Breast epithelium (tissue), 4 donors: ENCODE measurements around the gene SHANK3. TPM values are rescaled to one million over a fixed set of nuclear protein-coding genes. Genes with fewer than 3 reads are reported as not detected.

Experiments
- DNase-seq, 2 donors: peaks; one replicate each; pipeline ENCODE4 v3.0.0-alpha.2; 2019; ENCODE audit warnings: low spot score in 2 of 2
- H3K27ac ChIP-seq, 2 donors: fragments of 200-600 bp; sonication (generic) in 1 of 2; one replicate each; pipeline ENCODE4 v1.5.1; 2016 to 2019; ENCODE audit warnings: mild to moderate bottlenecking in 1 of 2
- H3K27me3 ChIP-seq, 2 donors: fragments of 200-600 bp; sonication (generic) in 1 of 2; one replicate each; pipeline versions ENCODE4 v1.5.1 to v1.6.0; 2017 to 2019; ENCODE audit warnings: control low read depth in 1 of 2, mild to moderate bottlenecking in 1 of 2
- H3K36me3 ChIP-seq: fragments of 200-600 bp; one replicate; pipeline ENCODE4 v1.5.1; 2019
- H3K4me1 ChIP-seq, 2 donors: fragments of 200-600 bp; sonication (generic); one replicate each; pipeline ENCODE4 v1.5.1; 2016 to 2019; ENCODE audit warnings: control low read depth in 1 of 2
- H3K4me3 ChIP-seq, 3 donors: fragments of 200-600 bp; sonication (generic); 1 replicate in 2 of 3; 2 replicates in 1 of 3; pipeline ENCODE4 v1.5.1; 2016 to 2019; ENCODE audit warnings: mild to moderate bottlenecking in 3 of 3, moderate library complexity in 2 of 3
- H3K9me3 ChIP-seq, 2 donors: fragments of 200-600 bp; sonication (generic) in 1 of 2; one replicate each; pipeline ENCODE4 v1.5.1; 2016 to 2019; ENCODE audit warnings: control low read depth in 1 of 2
- CTCF ChIP-seq, 3 donors: fragments of 450-650 bp; IDR thresholded peaks; one replicate each; pipeline ENCODE4 v1.5.1; 2016 to 2017; ENCODE audit warnings: antibody characterized with exemption in 3 of 3, mild to moderate bottlenecking in 3 of 3, moderate library complexity in 3 of 3
- POLR2A ChIP-seq: fragments of 450-650 bp; IDR thresholded peaks from one replicate; pipeline ENCODE4 v1.6.1; 2016; ENCODE audit warnings: antibody characterized with exemption, mild to moderate bottlenecking, moderate library complexity
- POLR2AphosphoS5 ChIP-seq, 3 donors: sonication (generic); formaldehyde crosslinking; IDR thresholded peaks; one replicate each; pipeline ENCODE4 v1.6.1; 2017; ENCODE audit warnings: antibody characterized with exemption in 3 of 3
- intact Hi-C: fragments of 100-400 bp; cut with DNase I; formaldehyde crosslinking; loops from one replicate; pipeline ENCODE4 v1.15.1; 2023; ENCODE audit warnings: low total_unique reads
- total RNA-seq, 3 donors: library from RNA; depleted of rRNA; stranded (reverse); fragments of >200 nt; gene quantifications; one replicate each; pipeline ENCODE4 v1.1.0, GENCODE V29; 2016

Gene SHANK3
- total RNA-seq, 3 donors from 2014 or later = 4.8 to 28.8 (median 5.9) TPM

- DNase-seq = no peak
Observed at GRCh38 chr22:50710886-50711285, 38.3 kb downstream of the SHANK3 start.

GRCh38 chr22:50711446-50712340 is 39.1 kb downstream of the SHANK3 start:
- no peak for DNase-seq
- H3K27me3 ChIP-seq = no peaks in the 10 kb centered on the region
- no peak overlapping the region for H3K4me3 ChIP-seq
- no peak overlapping the region for H3K27ac ChIP-seq
- H3K4me1 ChIP-seq = peaks cover 0 to 4% of the 10 kb centered on the region in 2 donors
- no peaks in the 10 kb centered on the region for H3K9me3 ChIP-seq
- TF ChIP-seq CTCF (IDR thresholded peaks at IDR 0.05) = no peak
- no peak for TF ChIP-seq POLR2AphosphoS5 (IDR thresholded peaks at IDR 0.05)
- intact Hi-C loops = no loop called here
- no peaks in the 10 kb centered on the region for H3K36me3 ChIP-seq

More at GRCh38 chr22:50710886-50711285, 38.3 kb downstream of the SHANK3 start:
- Histone ChIP-seq H3K27ac (no peak overlapping the region), H3K36me3 (no peaks in the 10 kb centered on the region), H3K9me3 (no peaks in the 10 kb centered on the region), H3K4me3 (no peak overlapping the region), H3K27me3 (no peaks in the 10 kb centered on the region), H3K4me1 (peaks cover 0 to 4% of the 10 kb centered on the region in 2 donors)
- TF ChIP-seq POLR2AphosphoS5 (IDR thresholded peaks at IDR 0.05) = no peak
- TF ChIP-seq POLR2A = no peak
- no peak for TF ChIP-seq CTCF (IDR thresholded peaks at IDR 0.05)
- intact Hi-C loops = no loop called here

- DNase-seq = no peak
- Histone ChIP-seq H3K27me3 (no peaks in the 10 kb centered on the region), H3K4me1 (peaks cover 0 to 4% of the 10 kb centered on the region in 2 donors), H3K9me3 (no peaks in the 10 kb centered on the region), H3K36me3 (no peaks in the 10 kb centered on the region), H3K4me3 (no peak overlapping the region), H3K27ac (no peak overlapping the region)
- intact Hi-C loops = no loop called here
- TF ChIP-seq CTCF (IDR thresholded peaks at IDR 0.05) = no peak
- no peak for TF ChIP-seq POLR2A
- TF ChIP-seq POLR2AphosphoS5 (IDR thresholded peaks at IDR 0.05) = no peak
Observed at GRCh38 chr22:50712341-50713007, 39.9 kb downstream of the SHANK3 start.

GRCh38 chr22:50713008-50713385 is 40.4 kb downstream of the SHANK3 start:
- TF ChIP-seq POLR2A (no peak), POLR2AphosphoS5 (IDR thresholded peaks at IDR 0.05) (no peak), CTCF (IDR thresholded peaks at IDR 0.05) (no peak)
- H3K4me1 ChIP-seq = peaks cover 0 to 4% of the 10 kb centered on the region in 2 donors
- DNase-seq = no peak
- no peak overlapping the region for H3K4me3 ChIP-seq
- no peaks in the 10 kb centered on the region for H3K9me3 ChIP-seq
- no peaks in the 10 kb centered on the region for H3K27me3 ChIP-seq
- no peaks in the 10 kb centered on the region for H3K36me3 ChIP-seq
- H3K27ac ChIP-seq = peak overlapping the region; percentile 38 to 57
- intact Hi-C loops = no loop called here

- no peaks in the 10 kb centered on the region for H3K27me3 ChIP-seq
- H3K9me3 ChIP-seq = no peaks in the 10 kb centered on the region
- intact Hi-C loops = no loop called here
- no peaks in the 10 kb centered on the region for H3K36me3 ChIP-seq
- H3K27ac ChIP-seq = peak overlapping the region; percentile 38 to 57
- no peak for TF ChIP-seq POLR2A
- TF ChIP-seq CTCF (IDR thresholded peaks at IDR 0.05) = no peak
- peak in 2 of 3 donors; percentile 29 to 72 for TF ChIP-seq POLR2AphosphoS5 (IDR thresholded peaks at IDR 0.05)
- DNase-seq = peak in 1 of 2 donors; percentile 52
- H3K4me3 ChIP-seq = no peak overlapping the region
- peaks cover 0 to 4% of the 10 kb centered on the region in 2 donors for H3K4me1 ChIP-seq
Observed at GRCh38 chr22:50713571-50714056, 41.0 kb downstream of the SHANK3 start.
